Left ventricle myocardium inferior (tissue), 1 donor: ENCODE data around the gene RAB15. TPM values are rescaled to one million over a fixed set of nuclear protein-coding genes. Genes with fewer than 3 reads are reported as not detected.

Experiments used
- DNase-seq: peaks from one replicate; pipeline ENCODE4 v3.0.0-alpha.2; 2020
- H3K27ac ChIP-seq: fragments of 200-600 bp; replicated peaks from 2 replicates; pipeline ENCODE4 v1.8.0; 2021
- H3K27me3 ChIP-seq: fragments of 200-600 bp; 2 replicates; pipeline ENCODE4 v1.8.0; 2021; ENCODE audit warnings: low read depth
- H3K36me3 ChIP-seq: fragments of 200-600 bp; 2 replicates; pipeline ENCODE4 v1.8.0; 2021
- H3K4me1 ChIP-seq: fragments of 200-600 bp; 2 replicates; pipeline ENCODE4 v1.8.0; 2021
- H3K4me3 ChIP-seq: fragments of 200-600 bp; 2 replicates; pipeline ENCODE4 v1.8.0; 2021; ENCODE audit warnings: mild to moderate bottlenecking, moderate library complexity
- H3K9me3 ChIP-seq: fragments of 200-600 bp; replicated peaks from 2 replicates; pipeline ENCODE4 v1.8.0; 2021
- CTCF ChIP-seq: fragments of 200-600 bp; IDR thresholded peaks from 2 replicates; pipeline ENCODE4 v1.8.0; 2021; ENCODE audit warnings: antibody characterized with exemption, mild to moderate bottlenecking, borderline replicate concordance
- intact Hi-C: fragments of 100-400 bp; cut with micrococcal nuclease; formaldehyde crosslinking; loops from one replicate; pipeline ENCODE4 v1.11.0; 2022
- total RNA-seq: library from RNA; stranded (reverse); fragmentation: NEBNext Ultra II Directional; extraction: Animal tissue kit (Norgen Biotek cat#: 25700); gene quantifications from one replicate; pipeline ENCODE4 v1.2.1, GENCODE V29; 2021
- donor health status: DM: no; HTN: yes; CAD: no; lungs with severe emphysema.

Gene RAB15
- total RNA-seq, 1 donor from 2014 or later = 17.1 TPM

- H3K27me3 ChIP-seq = no peaks in the 10 kb centered on the region
- H3K4me1 ChIP-seq = no peaks in the 10 kb centered on the region
- no peak for TF ChIP-seq CTCF
- H3K4me3 ChIP-seq = no peak overlapping the region
- no peaks in the 10 kb centered on the region for H3K9me3 ChIP-seq
- DNase-seq = no peak
- H3K36me3 ChIP-seq = peaks cover 58% of the 10 kb centered on the region
- intact Hi-C loops = no loop called here
- H3K27ac ChIP-seq = no peak overlapping the region
These were observed 39.4 kb upstream of the RAB15 start for GRCh38 chr14:65011538-65011937.

DNA sequence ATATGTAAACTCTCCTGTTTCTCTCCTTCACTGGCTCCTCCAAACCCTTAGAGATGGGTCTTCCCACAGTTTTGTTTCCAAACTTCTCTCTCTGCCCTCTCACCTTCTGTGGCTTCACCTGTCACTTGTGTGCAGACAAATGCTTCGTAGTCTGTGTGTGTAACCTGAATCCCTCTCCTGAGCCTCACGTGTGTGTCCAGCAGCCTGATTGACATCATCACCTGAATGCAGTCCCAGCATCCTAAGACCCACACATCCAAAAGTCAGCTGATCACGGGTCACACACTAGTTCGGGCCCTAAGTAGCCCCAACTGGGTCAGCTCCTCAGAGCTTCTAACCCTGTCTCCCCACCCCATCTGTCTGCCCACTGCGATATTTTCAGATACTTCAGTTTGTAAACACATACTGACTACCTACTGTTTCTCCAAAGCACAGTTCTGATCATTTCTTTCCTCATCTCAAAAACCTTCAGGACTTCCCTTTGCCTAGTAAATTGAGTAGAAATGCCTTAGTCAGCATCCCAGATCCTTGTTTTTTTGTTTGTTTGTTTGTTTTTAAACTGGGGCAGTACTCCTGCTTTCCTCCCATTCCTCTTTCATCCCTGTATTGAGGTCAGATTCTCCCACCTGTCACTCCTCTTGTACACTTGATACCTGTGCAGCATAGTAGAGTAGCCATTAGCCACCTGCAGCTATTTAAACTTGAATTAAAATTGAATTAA, 38.2 kb upstream of the RAB15 start:
- TF ChIP-seq CTCF = no peak
- DNase-seq = no peak
- intact Hi-C loops = no loop called here
- no peaks in the 10 kb centered on the region for H3K9me3 ChIP-seq
- H3K4me1 ChIP-seq = no peaks in the 10 kb centered on the region
- H3K4me3 ChIP-seq = no peak overlapping the region
- H3K36me3 ChIP-seq = peaks cover 53% of the 10 kb centered on the region
- H3K27ac ChIP-seq = no peak overlapping the region
- H3K27me3 ChIP-seq = no peaks in the 10 kb centered on the region

- intact Hi-C loops = no loop called here
- Histone ChIP-seq H3K4me3 (no peak overlapping the region), H3K27me3 (no peaks in the 10 kb centered on the region), H3K27ac (no peak overlapping the region), H3K4me1 (no peaks in the 10 kb centered on the region), H3K9me3 (no peaks in the 10 kb centered on the region), H3K36me3 (peaks cover 41% of the 10 kb centered on the region)
- no peak for TF ChIP-seq CTCF
- no peak for DNase-seq
These were observed 35.1 kb upstream of the RAB15 start for GRCh38 chr14:65007202-65007601.

DNA sequence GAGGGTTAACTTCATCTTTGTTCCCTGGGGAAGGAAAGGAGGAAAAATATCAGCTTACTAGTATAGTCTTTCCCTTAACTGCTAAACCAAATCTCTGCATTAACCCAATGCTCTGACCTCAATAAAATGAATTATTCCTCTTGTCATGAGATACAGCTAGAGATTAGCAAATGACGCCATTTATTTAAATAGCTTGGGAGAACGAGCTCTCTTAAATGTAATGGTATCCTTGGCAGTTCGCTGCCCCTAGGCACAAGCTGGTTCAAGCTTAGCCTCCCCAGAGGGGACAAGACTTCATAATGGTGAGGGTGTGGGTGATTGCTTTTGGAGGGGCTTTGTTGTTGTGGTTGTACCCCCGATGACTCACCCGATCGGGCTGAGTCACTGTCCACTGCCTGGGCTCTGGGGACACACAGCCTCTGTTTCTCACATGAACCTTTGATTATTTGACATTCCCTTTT, 34.2 kb upstream of the RAB15 start:
- no peak overlapping the region for H3K4me3 ChIP-seq

DNA sequence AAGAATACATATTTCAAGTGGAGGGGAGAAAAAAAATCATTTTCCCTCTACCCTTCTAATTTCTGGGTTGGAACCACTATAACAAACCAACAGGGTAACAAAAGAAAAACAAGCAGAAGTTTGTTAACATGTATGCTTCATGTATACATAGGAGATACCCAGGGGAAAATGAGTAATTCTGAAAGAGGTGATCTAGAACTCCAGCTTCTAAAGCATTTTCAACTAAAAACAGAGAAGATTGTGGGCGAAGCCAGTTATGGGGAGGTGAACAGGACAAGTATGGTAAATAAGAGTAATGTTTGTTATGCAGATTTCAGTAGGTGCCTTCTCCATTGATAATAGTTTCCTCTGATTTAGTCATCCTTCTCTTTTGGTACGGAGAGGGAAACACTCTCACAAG, 31.3 kb upstream of the RAB15 start:
- no peak for DNase-seq
- Histone ChIP-seq H3K4me1 (peaks cover 15% of the 10 kb centered on the region), H3K27me3 (no peaks in the 10 kb centered on the region), H3K4me3 (no peak overlapping the region), H3K36me3 (peaks cover 19% of the 10 kb centered on the region), H3K27ac (no peak overlapping the region), H3K9me3 (no peaks in the 10 kb centered on the region)
- intact Hi-C loops = no loop called here
- no peak for TF ChIP-seq CTCF

More for the DNA sequence above, 34.2 kb upstream of the RAB15 start:
- Histone ChIP-seq H3K36me3 (peaks cover 38% of the 10 kb centered on the region), H3K9me3 (no peaks in the 10 kb centered on the region), H3K27ac (no peak overlapping the region), H3K4me1 (peaks cover under 1% of the 10 kb centered on the region), H3K27me3 (no peaks in the 10 kb centered on the region)
- TF ChIP-seq CTCF = no peak
- intact Hi-C loops = no loop called here
- no peak for DNase-seq
